IPS DF 19.7 (cell line): Measurements from ENCODE around the gene IL22.

Source experiments
- DNase-seq: peaks from one replicate; pipeline ENCODE4 v3.0.0-alpha.2; 2013; ENCODE audit warnings: low read depth, low spot score

Gene IL22

DNA sequence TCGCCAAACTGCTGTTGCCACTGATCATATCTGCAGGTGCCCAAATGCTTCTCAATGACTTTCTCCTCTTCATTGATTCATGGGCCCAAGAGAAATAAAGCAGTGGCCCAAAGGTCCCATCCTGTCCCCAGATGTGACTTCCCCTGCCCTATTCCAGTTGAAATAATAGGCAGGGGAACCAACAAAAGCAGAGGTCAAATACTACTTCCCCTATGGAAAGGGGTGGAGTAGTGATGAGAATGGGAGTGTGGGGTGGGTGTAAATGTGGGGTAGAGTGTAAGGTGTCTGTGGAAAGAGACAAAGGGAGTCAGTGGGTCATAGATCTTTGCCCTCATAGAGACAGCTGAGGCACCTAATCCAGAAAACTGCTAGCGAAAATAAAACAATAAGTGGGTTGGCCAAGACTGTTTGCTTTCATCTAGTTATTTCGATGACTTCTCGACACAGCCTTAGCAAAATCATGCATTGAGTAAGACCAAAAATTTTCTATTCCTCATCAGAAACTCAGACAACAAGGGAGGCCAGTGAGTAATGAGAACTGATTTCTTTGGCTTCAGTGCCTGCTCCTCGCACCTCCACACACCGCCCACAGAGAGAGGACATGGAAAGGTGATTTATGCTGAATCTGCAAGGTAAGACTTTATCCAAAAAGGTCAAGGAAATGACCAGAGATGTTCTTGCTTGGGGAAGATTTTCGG, 10.9 kb upstream of the IL22 start:
- DNase-seq, result no peak

DNA sequence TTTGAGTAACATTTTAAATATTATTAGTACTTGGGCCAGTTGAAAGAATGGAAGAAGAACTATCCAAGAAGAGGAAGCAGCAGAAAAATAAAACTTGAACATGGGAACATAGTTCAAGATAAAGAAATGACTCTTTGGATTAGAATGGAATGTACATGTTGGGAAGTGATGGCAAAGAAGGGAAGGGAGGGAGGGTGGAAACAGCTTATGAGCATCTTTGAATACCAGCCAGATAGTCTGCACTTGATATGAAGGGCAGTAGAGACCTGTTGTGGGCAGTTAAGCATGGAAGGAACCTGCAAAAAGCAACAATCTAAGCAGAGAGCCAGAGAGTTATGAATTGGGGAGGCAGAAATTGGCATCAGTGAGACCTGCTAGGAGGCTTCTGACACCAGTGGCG, 10.0 kb upstream of the IL22 start:
- no peak for DNase-seq

DNA sequence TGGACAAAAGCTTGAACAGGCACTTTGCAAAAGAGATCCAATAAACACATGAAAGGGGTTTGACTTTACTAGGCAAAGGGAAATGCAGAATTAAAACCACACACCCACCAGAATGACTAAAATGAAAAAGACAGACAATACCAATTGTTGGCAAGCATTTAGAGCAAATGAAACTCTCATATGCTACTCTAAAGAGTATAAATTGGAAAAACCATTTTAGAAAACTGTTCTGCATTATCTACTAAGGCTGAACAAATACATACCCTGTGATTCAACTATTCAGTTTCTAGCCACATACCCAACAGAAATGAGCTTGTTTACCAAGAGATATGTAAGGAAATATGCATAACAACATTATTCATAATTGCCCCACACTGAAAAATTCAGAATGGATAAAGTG, 8.5 kb upstream of the IL22 start:
- DNase-seq, result no peak

DNA sequence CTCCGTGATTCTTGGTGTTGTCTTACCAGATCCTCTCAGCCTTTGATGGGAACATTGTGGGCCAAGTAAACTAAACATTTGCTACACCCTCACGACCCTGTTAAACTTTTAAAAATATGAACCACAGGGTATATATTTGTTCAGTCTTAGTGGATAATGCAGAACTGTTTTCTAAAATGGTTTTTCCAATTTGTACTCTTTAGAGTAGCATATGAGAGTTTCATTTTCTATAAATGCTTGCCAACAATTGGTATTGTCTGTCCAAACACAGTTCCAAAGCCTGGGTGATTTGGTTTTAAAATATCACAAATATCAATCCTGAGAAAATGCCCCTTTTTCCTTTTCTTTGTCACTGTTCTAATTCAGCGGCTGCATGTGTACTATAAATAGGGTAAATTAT, 6.7 kb upstream of the IL22 start:
- DNase-seq, result no peak

DNA sequence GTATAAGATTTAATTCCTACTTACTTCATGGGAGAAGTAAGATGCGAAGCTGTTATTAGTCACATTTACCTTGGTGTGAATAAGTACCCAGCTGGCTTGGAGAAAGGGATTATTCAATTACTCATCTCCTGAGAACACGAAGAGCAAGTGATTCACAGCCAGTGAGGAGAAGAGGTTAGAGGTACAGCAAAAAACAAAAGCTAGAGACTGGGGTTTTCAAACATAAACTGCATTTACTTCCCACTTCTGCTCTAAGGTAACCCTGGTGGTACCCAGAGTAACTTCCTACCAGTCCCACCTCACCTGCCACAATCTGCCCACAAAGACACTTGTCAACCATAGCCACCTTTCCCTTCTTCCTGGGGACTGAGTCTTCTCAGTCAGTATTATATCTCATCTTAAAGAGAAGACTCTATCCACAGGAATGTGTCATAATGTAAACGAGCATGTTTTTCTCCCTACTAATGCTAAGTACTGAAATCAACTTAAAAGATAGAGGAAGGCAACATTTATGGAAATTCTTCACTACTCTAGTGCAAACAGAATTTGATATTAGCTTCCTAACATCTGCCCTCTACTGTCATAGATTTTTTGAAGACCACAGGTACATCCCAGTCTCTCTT, 6.0 kb upstream of the IL22 start:
- DNase-seq, result no peak

DNA sequence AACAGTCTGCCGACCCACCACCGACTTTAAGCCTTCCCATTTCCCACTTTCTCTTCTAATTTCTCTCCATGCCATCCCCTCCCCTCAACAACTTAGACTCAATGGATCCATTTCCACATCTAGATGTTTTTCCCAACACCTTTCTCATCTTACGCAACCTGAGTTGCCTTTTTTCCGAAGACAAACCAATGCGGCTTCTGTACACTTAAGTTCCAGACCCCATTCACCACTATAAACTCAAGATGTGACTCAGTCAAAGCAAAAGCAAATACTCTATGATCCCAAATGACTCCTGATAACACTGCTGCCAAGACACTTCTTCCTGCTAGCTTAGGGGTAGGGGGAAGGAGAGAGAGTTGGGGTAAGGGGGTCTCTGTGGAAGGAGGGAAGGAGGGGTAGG, 1.3 kb downstream of the IL22 start:
- DNase-seq, result no peak

DNA sequence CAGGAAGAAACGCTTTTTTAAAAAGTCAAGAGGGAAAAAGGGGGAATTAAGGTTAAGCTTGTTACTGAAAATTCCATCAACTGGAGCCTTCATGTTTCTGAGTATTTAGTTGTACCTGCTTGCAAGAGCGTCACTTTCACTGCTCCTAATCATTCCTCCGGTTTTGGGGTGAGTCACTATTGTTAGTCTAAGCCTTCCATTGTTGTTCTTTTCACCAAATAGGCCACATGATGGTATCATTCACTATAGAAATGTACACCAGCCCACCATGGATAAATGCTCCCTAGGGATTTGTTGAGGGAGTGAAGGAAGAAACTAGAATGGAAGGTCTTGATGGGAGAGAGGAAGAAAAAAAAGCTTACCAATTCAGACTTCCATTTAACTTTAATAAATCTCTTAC, 3.0 kb downstream of the IL22 start:
- DNase-seq, result no peak

DNA sequence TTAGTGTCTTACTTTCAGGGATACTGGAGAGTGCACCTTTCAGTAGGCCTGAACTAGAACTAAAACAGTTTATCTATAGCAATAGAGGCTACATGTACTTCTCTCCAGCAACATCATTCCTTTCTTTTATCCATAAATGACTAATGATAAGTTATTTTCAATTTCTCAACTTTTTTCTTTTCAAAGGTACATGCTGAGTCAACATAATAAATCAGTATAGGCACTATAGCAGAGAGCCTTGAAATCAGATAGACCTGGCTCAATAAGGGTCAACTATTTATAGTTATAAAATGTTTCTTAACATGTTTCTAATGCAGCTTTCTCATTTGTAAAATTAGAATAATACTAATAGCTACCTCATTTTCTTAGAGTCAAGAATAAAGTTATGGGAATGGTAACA, 5.6 kb downstream of the IL22 start:
- no peak for DNase-seq

DNA sequence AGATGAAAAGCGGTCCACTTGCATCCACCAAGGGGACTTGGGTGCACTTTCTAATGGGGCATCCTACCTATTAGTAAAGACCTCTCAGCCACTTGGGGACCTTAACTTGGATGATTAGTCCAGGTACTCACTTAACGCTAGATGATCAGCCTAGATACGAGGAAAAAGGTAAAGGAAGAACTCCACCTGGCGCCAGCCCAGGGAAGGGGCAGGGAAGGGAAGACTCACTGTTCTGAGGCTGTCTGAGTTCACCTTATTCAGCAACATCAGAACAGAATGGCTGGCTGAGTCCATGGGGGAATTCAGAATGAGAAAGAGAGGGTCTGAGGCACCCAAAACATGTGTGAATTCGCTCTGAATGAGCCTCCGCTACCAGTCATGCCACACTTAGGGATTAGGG, 7.1 kb downstream of the IL22 start:
- no peak for DNase-seq

DNA sequence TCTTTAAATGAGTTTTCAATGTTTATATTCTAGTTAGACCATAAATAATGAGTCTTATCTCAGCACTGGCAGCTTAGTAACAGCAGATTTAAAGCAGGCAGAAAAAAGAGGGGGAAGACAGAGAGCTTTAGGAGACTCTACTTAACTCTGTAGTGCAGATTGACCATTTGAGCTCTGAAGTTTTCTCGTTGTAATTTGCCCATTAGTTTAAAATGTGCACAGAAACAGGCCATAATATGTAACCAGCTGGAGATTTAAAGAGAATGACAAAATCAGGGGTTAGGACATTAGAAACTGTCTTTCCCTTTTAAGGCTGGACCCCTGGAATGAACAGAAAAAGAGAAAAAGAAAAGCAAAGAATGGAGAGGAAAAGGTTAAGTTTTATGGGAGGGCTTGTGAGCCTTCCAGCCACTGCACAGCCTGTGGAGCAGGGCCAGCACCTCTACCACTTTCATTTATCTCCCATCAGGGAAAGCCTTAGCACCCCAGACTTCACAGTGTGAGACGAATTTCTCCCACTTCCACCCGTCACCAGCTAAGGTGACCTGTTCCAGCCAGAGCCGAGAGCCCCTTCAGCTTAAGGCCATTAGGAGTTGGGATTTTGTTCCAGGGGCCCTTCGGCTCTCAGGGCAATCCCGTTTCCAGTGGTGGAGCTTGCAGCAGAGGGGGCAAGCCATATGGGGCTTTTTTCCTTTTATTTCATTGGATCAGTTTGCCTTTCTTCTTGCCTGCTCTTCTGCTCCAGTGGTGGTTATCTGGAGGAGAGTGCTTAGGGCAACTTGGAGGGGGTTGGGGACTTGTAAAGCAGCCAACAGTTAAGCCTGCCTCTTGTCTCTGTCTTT, 8.0 kb downstream of the IL22 start:
- no peak for DNase-seq

DNA sequence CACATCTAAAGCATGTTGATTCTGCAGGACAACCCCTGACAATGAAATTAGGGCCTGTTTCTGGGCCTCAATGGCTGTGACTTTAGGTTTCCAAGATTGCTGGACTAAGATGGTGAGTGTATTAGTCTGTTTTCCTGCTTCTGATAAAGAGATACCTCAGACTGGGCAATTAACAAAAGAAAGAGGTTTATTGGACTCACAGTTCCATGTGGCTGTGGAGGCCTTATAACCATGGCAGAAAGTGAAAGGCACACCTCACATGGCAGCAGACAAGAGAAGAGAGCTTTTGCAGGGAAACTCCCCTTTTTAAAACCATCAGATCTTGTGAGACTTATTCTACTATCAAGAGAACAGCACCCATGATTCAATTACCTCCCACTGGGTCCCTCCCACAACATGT, 10.6 kb downstream of the IL22 start:
- no peak for DNase-seq

DNA sequence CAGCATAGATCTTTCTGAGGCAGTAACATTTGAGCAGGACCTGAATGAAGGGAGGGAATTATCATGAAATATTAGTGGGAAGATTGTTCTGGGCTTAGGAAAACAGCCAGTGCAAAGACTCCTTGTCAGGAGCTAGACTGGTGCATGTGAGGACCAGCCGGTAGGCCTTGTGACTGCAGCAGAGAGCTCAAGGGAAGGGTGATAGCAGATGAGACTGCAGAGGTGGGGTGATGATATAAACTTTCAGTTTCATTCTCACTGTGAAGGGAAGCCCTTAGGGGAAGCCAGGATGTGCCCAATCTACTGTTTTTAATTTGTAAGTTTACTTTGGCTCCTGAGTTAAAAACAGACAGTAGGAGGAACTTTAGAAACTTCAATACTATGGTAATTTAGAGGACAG, 12.4 kb downstream of the IL22 start:
- DNase-seq, result no peak

DNA sequence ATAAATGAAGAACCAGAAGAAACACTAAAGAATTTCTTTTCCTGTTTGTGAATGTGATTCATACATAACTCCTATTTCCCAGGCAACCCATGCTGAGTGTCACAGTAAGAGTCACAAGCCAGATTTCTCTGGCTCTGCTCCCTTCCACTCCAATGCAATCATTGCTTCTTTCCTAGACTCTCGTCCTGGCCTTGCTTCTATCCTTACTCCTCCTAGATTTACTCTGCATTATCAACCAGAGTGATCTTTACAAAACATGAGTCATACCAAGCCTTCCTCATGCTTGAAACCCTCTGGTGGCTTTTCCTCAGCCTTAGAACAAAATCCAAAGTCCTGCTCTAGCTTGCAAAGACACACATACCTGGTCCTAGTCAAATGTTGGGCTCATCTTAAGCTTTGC, 13.3 kb downstream of the IL22 start:
- no peak for DNase-seq

DNA sequence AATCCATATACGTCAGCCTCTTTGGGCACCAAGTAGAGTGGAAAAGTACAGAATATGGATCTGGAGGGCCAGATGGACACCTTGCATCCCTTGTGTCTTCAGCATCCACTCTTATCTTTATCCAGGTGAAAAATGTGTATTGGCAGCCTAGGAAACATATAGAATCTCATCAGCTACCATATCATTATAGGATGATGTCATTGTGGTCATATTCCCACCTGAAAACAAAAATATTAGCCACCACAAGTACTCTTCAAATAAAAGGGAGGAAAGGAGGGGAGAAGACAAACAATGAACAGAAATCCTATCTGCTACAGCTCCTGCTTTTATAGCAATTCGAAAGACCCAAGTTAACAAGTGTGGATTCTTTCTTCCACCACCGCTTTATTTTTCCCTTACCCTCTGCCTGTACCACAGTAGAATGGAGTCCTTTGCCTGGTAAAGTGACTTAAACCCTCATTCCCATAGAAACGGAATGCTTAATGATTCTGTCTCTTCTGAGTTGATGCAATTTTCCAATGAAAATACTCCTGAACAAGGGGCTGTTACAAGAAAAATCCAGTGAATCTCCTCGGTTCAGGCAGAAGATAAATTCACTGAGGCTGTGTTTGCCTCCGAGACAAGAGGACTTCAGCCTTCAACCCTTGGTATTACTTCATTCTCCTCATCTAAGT, 14.0 kb downstream of the IL22 start:
- DNase-seq, result no peak

DNA sequence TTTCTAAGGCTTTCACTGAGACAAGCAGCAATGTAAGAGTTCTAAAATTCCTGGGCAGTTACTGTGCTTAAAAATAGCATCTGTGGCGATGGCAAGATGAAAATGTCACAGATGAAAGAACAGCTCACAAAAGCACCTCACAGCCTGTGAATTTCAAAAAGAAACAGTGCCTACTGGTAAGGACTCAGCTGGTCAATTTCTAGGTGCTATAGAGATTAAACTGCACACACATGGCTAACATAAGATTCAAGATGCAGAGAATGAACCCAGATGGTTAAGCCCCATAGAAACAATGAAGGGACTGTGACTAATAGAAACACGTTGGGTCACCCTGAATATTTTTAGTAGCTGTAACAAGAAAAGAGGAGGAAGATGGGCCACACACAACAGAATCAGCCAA, 15.8 kb downstream of the IL22 start:
- no peak for DNase-seq

DNA sequence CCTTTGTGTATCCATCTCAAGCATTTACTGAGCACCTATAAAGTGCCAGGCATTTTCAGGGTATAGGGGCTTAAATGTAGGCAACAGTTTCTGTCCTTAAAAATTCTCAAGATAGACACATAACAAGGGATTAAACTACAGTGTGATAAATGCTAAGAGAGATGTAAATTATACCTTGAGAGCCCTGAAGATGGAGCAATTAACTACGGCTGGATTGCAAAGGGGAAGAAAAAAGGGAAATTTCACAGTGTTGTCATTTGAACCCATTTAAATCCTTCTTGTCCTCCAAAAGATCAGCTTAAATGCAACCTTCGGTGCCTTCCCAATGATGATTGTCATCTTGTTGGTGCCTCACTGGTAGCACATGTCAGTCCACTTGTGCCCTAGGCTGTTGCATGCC, 16.3 kb downstream of the IL22 start:
- DNase-seq, result no peak

DNA sequence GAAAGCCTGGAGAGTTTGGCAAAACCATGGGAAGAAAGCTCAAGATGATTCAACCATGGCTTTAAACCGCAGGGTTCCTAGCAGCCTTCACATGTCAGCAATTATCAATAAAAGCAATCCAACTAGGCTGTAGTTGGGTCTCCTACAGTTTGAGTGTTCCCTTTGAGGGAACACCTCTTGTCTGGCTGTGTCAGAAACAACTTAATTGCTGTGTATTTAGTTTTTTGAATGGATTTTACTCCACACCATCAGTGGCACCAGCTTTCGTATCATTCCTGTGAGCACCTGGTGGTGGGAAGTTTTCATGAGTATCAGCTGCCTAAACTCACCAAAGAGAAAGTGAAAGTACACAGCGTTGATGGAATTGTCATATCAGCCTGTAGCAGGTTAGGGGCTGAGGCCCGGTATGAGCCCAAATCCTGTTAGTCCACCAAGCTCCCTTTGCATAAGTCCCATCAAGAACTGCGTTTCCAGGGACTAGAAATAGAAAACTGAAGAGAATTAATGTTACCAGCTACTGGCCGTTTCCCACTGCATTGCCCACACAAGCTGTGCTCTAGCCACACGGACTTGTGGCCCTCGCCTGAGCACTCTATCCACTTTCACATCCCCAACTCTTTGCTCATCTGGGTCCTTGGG, 16.9 kb downstream of the IL22 start:
- DNase-seq, result no peak

DNA sequence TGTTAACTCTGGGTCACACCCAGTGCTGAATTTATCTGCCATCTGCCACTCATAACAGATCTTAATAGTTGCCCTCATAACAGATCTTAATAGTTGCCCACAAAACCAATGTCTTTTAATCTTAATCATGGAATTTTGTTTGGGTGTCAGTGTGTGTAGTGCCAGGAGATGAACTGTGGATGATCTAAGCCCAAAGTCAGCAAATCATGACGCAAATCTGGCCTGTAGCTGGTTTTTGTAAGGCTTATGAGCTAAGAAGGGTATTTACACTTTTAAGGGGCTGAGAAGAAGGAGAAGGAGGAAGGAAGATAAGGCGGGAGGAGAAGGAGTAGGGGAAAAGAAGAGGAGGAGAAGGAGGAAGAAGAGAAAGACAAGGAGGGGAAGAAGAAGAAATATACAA, 17.8 kb downstream of the IL22 start:
- DNase-seq, result no peak

DNA sequence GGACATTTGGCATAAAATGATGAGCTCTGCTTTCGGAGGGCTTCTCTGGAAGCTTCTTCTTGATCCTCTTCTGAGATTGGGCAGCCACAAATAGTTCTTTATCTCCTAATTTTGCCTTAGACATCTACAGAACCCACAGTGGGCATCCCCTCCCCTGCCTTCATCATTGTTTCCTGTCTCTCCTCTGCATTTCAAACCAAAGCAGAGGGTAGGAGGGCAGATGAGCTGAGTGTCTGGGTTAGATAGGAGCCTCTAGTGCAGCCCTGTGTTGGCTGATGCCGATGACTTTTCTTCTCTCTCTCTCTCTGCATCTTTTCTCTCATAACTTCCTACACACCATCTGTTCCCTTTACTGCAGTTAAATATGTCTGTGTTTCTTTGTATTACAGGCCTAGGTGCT, 19.3 kb downstream of the IL22 start:
- DNase-seq, result no peak

DNA sequence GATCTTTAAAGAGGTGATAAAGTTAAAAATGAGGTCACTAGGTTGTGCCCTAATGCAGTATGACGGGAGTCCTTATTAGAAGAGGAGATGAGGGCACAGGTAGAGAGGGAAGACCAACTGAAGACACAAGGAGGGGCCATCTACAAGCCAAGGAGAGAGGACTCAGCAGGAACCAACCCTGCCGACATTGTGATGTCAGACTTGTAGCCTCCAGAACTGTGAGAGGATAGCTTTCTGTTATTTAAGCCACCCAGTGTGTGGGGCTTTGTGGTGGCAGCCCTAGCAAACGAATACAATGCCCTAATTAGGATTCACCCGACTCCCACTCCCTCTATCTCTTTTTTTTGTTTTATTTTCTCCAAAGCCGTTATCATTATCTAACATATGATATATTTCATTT, 19.9 kb downstream of the IL22 start:
- no peak for DNase-seq

DNA sequence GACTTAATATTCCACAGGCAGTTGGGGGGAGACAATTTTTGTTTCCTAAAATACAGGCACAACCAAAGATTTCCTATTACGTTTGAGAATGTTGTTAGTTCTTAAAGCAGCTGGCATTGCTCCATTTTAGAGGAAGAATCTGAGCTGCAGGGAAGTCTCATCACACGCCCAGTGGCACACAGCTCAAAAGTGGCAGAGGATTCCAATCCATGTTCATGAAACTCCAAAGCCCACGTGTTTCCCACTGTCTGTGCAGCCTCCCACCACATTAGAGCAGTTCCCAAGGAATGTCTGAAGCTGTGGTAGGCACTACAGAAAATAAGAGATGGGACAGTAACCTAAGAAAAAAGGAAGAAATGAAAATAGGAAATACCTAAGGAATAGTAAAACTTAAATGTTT, 21.7 kb downstream of the IL22 start:
- DNase-seq, result no peak

DNA sequence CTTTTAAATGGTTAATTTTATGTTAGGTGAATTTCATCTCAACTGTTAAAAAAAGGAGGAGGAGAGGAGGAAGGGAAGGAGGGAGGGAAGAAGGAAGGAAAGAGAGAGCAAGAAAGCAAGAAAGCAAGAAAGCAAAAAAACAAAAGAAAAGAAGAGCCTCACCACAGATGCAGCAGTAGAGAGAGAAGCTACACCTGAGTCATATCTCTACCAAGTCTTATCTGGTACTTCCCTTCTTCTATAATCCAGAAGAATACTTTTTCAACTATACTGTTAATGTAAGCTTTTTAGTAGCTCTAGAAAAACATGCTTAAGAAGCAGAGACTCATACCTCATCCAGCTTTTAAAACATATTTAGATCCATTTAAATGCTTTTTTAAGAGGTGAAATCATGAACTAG, 22.2 kb downstream of the IL22 start:
- no peak for DNase-seq
